ENCODE results near the gene TCHH.
"Not testable (repeated sequence)": the region's sequence is repeated elsewhere in the genome, so short reads cannot be mapped to it uniquely, and the experiment has no call there.

TCHH gene

DNA sequence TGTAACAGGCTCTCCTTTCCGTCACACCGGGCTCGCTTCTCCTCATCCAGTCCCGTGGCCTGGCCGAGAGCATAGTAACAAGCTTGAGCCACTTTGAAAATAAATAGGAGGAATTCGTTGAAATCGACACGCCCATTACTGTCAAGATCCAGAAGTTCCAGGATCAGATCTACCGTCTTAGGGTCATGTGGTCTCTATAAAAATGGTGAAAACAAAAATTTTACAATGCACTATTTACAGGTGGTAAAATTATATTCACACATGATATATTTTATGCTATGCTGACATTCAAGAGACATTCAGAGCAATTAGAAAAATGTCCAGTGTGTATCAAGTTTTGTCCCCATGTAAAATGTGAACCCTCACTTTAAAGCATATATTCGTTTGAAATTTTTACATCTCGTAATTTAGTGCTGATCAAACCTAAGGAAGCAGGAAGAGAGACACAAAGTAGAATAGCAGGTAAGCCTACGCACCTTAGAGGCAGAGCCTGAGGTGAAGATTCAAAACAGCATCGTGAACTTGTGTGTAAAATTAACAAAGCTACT lies 2.3 kb downstream of the TCHH start:
- no peak for DNase-seq (ENCODE audit: low read depth in 2 of 3, low spot score in 2 of 3)

DNA sequence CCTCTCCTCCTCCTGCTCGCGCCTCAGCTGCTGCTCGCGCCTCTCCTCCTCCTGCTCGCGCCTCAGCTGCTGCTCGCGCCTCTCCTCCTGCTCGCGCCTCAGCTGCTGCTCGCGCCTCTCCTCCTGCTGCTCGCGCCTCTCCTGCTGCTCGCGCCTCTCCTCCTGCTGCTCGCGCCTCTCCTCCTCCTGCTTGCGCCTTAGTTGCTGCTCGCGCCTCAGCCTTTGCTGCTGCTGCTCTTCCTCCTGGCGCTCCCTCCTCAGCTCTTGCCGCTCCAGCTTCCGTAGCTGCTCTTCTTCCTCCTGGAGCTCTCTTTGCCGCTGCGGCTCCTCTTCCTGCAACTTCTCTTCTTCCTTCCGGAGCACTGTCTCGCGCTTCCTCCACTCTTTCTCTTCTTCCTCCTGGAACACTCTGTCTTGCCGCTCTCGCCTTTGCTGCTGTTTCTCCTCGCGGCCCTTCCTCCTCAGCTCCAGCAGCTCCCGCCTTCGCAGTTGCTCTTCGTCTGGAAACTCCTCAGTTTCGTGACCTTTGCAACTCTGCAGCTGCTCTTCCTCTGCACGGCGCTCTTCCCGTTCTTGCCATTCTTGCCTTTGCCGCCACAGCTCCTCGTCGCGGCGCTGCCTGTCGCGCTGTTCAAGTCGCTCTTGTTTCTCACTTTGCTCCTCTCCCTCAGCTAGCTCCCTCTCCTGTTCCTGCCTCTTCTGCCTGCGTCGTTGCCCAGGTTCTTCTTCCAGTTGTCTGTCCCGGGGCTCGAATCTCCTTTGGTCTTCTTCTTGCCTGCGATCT lies 3.0 kb downstream of the TCHH start:
- DNase-seq (ENCODE audit: low read depth in 2 of 3, low spot score in 2 of 3): no peak

DNA sequence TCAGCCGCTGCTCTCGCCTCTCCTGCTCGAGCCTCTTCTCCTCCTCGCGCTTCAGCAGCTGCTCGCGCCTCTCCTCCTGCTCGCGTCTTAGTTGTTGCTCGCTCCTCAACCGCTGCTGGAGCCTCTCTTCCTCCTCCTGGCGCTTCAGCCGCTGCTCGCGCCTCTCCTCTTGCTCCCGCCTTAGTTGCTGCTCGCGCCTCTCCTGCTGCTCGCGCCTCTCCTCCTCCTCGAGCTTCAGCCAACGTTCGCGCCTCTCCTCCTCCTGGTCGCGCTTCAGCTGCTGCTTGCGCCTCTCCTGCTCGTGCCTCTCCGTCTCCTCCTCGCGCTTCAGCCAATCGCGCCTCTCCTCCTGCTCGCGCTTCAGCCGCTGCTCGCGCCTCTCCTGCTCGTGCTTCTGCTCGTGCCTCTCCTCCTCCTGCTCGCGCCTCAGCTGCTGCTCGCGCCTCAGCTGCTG lies 3.7 kb downstream of the TCHH start:
- peak in 1 of 3 experiments; percentile 12 for DNase-seq (ENCODE audit: low read depth in 2 of 3, low spot score in 2 of 3)

DNA sequence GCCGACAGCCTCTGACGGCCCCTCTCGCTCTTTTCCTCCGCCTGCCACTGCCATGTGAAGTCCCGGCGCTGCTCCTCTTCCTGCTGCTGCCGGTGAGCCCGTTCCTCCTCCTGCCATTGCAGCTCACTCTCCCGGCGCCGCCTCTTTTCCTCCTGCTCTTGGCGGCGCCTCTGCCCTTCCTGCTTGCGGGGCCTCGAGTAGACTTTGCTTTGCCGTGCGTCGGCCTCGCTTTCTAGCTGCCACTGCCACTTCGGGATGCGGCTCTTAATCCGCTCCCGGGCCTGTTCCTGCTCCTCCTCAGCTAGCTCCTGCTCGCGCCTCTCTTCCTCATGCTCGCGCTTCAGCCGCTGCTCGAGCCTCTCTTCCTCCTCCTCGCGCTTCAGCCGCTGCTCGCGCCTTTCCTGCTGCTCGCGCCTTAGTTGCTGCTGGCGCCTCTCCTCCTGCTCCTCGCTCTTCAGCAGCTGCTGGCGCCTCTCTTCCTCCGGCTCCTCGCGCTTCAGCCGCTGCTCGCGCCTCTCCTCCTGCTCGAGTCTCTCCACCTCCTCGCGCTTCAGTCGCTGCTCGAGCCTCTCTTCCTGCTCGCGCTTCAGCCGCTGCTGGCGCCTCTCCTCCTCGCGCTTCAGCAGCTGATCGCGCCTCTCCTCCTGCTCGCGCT lies 4.3 kb downstream of the TCHH start:
- DNase-seq (ENCODE audit: low read depth in 2 of 3, low spot score in 2 of 3): peak in 1 of 3 experiments; percentile 12

- no peak for DNase-seq (ENCODE audit: low read depth in 2 of 3, low spot score in 2 of 3)
Observed at GRCh38 chr1:152110365-152110859, 4.8 kb downstream of the TCHH start.

DNA sequence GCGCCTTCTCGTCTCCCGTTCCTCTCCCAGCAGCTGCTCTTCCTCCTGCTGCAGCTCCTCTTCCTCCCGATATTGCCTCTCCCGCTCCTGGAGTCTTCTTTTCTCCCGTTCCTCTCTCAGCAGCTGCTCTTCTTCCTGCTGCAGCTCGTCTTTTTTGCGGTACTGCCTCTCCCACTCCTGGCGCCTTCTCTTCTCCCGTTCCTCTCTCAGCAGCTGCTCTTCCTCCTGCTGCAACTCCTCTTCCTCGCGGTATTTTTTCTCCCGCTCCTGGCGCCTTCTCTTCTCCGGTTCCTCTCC lies 5.3 kb downstream of the TCHH start:
- no peak for DNase-seq (ENCODE audit: low read depth in 2 of 3, low spot score in 2 of 3)

DNA sequence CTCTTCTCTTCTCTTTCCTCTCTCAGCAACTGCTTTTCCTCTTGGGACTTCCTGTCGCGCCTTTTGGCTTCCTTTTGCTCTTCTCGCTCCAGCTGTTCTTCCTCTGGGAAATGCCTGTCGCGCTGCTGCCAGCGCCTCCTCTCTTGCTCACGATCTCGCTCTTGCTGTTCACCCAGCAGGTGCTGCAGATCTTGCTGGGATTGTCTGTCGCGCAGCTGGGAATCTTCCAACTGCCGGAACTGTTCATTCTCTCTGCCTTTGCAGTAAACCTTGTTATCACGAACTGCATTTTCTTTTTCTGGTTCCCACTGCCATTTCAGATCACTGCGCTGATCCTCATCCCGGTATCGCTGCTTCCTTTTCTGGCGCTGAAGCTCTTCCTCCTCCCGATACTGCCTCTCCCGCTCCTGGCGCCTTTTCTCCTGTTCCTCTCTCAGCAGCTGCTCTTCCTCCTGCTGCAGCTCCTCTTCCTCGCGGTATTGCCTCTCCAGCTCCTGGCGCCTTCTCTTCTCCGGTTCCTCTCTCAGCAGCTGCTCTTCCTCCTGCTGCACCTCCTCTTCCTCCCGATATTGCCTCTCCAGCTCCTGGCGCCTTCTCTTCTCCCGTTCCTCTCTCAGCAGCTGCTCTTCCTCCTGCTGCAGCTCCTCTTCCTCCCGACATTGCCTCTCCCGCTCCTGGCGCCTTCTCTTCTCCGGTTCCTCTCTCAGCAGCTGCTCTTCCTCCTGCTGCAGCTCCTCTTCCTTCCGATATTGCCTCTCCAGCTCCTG lies 5.8 kb downstream of the TCHH start:
- no peak for DNase-seq (ENCODE audit: low read depth in 2 of 3, low spot score in 2 of 3)

GRCh38 chr1:152108882-152109222 lies 6.4 kb downstream of the TCHH start:
- DNase-seq (ENCODE audit: low read depth in 2 of 3, low spot score in 2 of 3): no peak

DNA sequence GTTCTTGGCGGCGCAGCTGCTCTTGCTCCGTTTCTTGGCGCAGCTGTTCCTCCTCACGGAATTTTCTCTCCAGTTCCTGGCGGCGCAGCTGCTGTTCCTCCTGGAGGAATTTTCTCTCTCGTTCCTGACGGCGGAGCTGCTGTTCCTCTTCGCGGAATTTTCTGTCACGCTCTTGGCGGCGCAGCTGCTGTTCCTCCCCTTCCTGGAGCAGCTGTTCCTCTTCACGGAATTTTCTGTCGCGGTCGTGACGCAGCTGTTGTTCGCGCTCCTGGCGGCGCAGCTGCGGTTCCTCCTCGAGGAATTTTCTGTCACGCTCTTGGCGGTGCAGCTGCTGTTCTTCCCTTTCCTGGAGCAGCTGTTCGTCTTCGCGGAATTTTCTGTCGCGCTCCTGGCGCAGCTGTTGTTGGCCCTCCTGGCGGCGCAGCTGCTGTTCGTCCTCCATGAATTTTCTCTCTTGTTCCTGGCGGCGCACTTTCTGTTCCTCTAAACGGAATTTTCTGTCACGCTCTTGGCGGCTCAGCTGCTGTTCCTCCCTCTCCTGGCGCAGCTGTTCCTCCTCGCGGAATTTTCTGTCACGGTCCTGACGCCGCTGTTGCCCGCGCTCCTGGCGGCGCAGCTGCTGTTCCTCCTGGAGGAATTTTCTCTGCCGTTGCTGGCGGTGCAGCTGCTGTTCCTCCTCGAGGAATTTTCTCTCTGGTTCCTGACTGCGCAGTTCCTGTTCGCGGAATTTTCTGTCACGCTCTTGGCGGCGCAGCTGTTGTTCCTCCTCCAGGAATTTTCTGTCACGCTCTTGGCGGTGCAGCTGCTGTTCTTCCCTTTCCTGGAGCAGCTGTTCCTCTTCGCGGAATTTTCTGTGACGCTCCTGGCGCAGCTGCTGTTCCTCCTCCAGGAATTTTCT lies 7.0 kb downstream of the TCHH start:
- DNase-seq (ENCODE audit: low read depth in 2 of 3, low spot score in 2 of 3): no peak

DNA sequence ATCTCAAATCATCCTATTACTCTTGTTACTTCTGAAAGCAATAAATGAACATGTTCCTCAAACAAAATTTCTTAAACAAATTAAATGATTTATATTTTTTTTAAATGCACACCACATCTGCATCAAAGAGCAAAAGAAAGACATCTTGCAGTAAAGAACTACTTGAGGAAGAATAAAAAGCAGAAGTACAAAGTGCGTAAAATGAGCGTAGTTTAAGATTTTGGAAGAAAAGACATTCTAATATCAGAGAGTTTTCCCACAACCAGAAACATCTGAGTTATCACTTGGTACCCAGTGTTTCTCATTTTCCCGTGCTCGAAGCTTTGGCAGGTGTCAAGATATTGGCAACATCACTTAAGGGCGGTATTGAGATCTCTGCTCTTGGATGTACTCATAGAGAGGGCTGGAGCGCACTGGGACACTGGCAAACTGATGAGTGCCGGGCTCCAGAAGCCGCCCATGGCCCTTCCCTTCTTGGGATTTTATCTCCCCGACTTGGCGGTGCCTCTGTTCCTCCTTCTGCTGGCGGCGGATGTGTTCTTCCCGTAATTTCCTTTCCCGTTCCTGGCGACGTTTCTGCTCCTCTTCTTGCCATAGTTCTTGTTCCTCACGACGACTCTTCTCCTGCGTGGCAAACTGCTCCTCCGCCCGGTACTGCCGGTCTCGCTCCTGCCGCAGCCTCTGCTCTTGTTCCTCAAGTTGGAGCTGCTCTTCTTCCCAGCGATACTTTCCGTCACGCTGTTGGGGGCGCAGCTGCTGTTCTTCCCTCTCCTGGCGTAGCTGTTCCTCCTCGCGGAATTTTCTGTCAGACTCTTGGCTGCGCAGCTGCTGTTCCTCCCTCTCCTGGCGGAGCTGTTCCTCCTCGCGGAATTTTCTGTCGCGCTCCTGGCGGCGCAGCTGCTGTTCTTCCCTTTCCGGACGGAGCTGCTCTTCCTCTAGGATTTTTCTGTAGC lies 7.9 kb downstream of the TCHH start:
- no peak for DNase-seq (ENCODE audit: low read depth in 2 of 3, low spot score in 2 of 3)

DNA sequence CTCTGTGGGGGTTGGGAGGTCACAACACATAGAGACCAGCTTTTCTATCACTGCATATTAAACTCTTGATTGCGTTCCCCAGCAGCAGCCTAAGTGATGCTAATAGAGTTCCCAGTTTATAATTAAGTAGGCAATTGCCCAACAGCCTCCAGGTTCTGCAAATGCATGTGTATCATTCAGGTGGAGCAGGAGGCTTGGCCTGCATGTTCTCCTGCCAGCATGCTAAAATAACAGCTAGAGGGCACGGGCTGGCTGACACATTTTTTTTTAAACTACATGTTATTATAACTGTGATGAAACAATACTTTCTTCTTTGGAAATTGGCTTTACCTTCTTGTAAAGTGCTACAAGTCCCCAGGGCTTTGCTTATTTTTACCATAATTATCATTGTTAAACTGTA lies 10.4 kb downstream of the TCHH start:
- no peak for DNase-seq (ENCODE audit: low read depth in 2 of 3, low spot score in 2 of 3)

GRCh38 chr1:152096931-152097330 lies 18.3 kb downstream of the TCHH start:
- no peak for DNase-seq (ENCODE audit: low read depth in 2 of 3, low spot score in 2 of 3)

GRCh38 chr1:152089014-152089674 lies 26.1 kb downstream of the TCHH start, which contains the start of gene TCHHL1:
TCHHL1 (minus strand) TSS chr1:152089064; CDS start chr1:152088143, 921 bp downstream.
- DNase-seq (ENCODE audit: low read depth in 2 of 3, low spot score in 2 of 3): no peak

- no peak for DNase-seq (ENCODE audit: low read depth in 2 of 3, low spot score in 2 of 3)
Observed at GRCh38 chr1:152086760-152087159, 28.5 kb downstream of the TCHH start.

DNA sequence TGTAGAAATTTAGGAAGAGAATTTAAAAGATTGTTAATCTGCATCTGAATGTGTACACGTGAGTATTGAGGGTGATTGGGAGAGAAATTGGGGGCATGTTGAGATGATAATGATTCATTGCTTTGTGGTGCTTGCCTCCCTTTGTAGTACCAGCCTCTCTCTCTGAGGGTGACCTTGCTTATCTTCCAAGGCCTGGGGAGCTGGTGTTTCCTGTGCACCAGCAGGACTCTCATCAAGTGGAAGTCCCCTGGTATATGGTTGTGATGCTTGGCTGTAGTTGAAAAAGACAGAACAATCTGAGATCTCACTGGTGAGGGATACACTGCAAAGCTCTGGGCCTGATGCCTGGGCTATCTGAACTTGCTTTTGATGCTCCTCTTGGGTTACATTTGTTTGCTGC lies 30.4 kb downstream of the TCHH start:
- DNase-seq (ENCODE audit: low read depth in 2 of 3, low spot score in 2 of 3): no peak

GRCh38 chr1:152081026-152081425 lies 34.2 kb downstream of the TCHH start:
- not testable (repeated sequence) for DNase-seq (ENCODE audit: low read depth in 2 of 3, low spot score in 2 of 3)

- DNase-seq (ENCODE audit: low read depth in 2 of 3, low spot score in 2 of 3): not testable (repeated sequence)
Observed at GRCh38 chr1:152080494-152080893, 34.8 kb downstream of the TCHH start.

DNA sequence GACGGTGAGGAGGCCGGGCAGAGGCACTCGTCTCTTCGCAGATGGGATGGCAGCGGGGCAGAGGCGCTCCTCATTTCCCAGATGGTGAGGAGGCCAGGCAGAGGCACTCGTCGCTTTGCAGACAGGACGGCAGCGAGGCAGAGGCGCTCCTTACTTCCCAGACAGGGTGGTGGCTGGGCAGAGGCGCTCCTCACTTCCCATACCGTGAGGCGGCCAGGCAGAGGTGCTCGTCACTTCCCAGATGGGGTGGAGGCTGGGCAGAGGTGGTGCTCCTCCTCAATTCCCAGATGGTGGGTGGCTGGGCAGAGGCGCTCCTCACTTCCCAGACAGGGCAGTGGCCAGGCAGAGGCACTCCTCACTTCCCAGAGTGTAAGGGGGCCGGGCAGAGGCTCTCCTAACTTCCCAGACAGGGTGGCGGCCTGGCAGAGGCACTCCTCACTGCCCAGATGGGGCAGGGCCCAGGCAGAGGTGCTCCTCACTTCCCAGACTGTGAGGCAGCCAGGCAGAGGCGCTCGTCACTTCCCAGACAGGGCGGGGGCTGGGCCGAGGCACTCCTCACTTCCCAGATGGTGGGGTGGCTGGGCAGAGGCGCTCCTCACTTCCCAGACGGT lies 36.3 kb downstream of the TCHH start:
- no peak for DNase-seq (ENCODE audit: low read depth in 2 of 3, low spot score in 2 of 3)

DNA sequence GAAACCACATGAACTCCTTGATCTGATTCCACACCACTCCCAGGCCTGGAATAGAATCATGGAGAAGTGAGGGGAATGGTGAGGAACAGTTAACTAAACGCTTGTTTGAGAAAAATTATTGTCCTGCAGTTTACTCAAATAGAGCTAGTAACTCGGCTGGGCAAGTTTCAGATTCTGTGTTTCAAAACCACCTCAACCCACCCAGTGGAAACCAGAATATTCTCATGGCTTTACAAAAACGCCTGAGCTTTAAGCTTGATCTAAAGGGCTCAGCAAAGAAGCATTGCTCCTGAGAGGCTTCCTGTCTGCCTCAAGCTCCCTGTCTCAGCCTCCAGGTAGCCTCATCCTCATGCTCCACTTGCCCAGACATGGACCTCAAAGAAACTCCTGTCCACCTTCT lies 42.9 kb downstream of the TCHH start:
- no peak for DNase-seq (ENCODE audit: low read depth in 2 of 3, low spot score in 2 of 3)
